ENCODE data around the gene CFAP70. TPM values are rescaled to one million over a fixed set of nuclear protein-coding genes. Genes with fewer than 3 reads are reported as not detected.
"Not testable (repeated sequence)": the region's sequence is repeated elsewhere in the genome, so short reads cannot be mapped to it uniquely, and the experiment has no call there.

The CFAP70 gene
- total RNA-seq, 1 experiment from 2014 or later, result 1.5 TPM

DNA sequence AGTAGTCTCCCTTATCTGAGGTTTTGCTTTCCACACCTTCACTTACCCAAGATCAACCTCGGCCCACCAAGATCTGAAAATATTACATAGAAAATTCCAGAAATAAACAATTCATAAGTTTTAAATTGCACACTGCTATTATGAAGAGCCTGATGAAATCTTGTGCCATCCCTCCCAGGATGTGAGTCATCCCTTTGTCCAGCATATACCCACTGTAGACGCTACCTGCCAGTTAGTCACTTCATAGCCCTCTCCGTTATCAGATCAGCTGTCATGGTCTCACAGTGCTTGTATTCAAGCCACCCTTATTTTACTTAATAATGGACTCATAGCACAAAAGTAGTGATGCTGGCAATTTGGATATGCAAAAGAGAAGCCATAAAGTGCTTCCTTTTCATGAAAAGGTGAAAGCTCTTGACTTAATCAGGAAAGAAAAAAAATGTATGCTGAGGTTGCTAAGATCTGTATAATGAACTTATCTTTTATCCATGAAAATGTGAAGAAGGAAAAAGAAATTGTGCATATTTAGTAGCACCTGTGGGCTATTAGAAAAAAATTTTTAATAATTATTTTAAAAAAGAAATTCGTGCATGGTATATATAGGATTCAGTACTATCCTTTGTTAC, 96.4 kb downstream of the CFAP70 start:
- TF ChIP-seq, protein P1, sequence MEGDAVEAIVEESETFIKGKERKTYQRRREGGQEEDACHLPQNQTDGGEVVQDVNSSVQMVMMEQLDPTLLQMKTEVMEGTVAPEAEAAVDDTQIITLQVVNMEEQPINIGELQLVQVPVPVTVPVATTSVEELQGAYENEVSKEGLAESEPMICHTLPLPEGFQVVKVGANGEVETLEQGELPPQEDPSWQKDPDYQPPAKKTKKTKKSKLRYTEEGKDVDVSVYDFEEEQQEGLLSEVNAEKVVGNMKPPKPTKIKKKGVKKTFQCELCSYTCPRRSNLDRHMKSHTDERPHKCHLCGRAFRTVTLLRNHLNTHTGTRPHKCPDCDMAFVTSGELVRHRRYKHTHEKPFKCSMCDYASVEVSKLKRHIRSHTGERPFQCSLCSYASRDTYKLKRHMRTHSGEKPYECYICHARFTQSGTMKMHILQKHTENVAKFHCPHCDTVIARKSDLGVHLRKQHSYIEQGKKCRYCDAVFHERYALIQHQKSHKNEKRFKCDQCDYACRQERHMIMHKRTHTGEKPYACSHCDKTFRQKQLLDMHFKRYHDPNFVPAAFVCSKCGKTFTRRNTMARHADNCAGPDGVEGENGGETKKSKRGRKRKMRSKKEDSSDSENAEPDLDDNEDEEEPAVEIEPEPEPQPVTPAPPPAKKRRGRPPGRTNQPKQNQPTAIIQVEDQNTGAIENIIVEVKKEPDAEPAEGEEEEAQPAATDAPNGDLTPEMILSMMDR (IDR thresholded peaks at IDR 0.05; ENCODE audit: unreplicated experiment), result no peak
- ChIA-PET POLR2A (interaction anchor here (0.5 to 5.8 kb wide), 8 partner anchors 9 to 157 kb away, joined by 3 to 64 read pairs (median 6); partner anchors contain the start of genes ANXA7, CFAP70, DNAJC9 and MRPS16), CTCF (no interaction called here)
- TSS peak; percentile 97 for BruUV-seq (replicated peaks)
- no peaks in the 10 kb centered on the region for H3K27me3 Mint-ChIP-seq (ENCODE audit: insufficient read depth, unreplicated experiment)
- intact Hi-C loops (cut with micrococcal nuclease), result loop anchor here (5.0 kb wide), 2 partner anchors 150 to 235 kb away; partner anchors contain the start of genes ANXA7 and PPP3CB
- no peaks in the 10 kb centered on the region for H3K36me3 Mint-ChIP-seq (ENCODE audit: insufficient read depth, unreplicated experiment)
- peak; percentile 93 for DNase-seq (ENCODE audit: unreplicated experiment)
- peaks cover 16% of the 10 kb centered on the region for H3K4me1 Mint-ChIP-seq (ENCODE audit: insufficient read depth, unreplicated experiment)
- peak overlapping the region; percentile 100 for H3K27ac Mint-ChIP-seq (ENCODE audit: low read depth, unreplicated experiment)
- H3K4me3 Mint-ChIP-seq (ENCODE audit: unreplicated experiment), result peak overlapping the region; percentile 6
- H3K9me3 Mint-ChIP-seq (ENCODE audit: unreplicated experiment), result no peaks in the 10 kb centered on the region

DNA sequence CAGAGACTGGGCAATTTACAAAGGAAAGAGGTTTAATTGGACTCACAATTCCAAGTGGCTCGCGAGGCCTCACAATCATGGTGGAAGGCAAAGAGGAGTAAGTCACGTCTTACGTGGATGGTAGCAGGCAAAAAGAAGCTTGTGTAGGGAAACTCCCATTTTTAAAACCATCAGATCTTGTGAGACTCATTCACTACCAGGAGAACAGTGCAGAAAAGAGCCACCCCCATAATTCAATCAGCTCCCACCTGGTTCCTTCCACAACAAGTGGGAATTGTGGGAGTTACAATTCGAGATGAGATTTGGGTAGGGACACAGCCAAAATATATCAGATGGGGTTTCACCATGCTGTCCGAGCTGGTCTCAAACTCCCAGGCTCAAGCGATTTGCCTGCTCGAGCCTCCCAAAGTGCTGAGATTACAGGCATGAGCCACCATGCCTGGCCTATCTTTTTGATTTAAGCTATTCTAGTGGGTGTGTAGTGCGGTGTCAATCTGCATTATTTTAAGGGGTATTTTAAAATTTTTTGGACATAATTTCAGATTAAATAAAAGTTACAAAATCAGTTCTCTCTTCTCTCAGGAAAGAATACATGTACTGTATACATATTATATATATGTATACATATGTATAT, 97.2 kb downstream of the CFAP70 start:
- peak overlapping the region; percentile 100 for H3K27ac Mint-ChIP-seq (ENCODE audit: low read depth, unreplicated experiment)
- H3K9me3 Mint-ChIP-seq (ENCODE audit: unreplicated experiment), result no peaks in the 10 kb centered on the region
- peak overlapping the region; percentile 6 for H3K4me3 Mint-ChIP-seq (ENCODE audit: unreplicated experiment)
- DNase-seq (ENCODE audit: unreplicated experiment), result no peak
- H3K36me3 Mint-ChIP-seq (ENCODE audit: insufficient read depth, unreplicated experiment), result no peaks in the 10 kb centered on the region
- no peaks in the 10 kb centered on the region for H3K27me3 Mint-ChIP-seq (ENCODE audit: insufficient read depth, unreplicated experiment)
- ChIA-PET CTCF (interaction anchor here (0.6 kb wide), 1 partner anchor 110 kb away, joined by 5 read pairs; no protein-coding TSS in a partner anchor), POLR2A (interaction anchor here (0.5 to 5.8 kb wide), 5 partner anchors 9 to 152 kb away, joined by 3 to 64 read pairs (median 15); partner anchors contain the start of genes ANXA7, CFAP70, DNAJC9 and MRPS16)
- TF ChIP-seq, protein P1 (IDR thresholded peaks at IDR 0.05; ENCODE audit: unreplicated experiment), result no peak
- peaks cover 16% of the 10 kb centered on the region for H3K4me1 Mint-ChIP-seq (ENCODE audit: insufficient read depth, unreplicated experiment)
- BruUV-seq (replicated peaks), result TSS peak; percentile 87
- intact Hi-C loops (cut with micrococcal nuclease), result loop anchor here (5.0 kb wide), 2 partner anchors 151 to 236 kb away; partner anchors contain the start of genes ANXA7 and PPP3CB

GRCh38 chr10:73258612-73259011, 100.1 kb downstream of the CFAP70 start:
- H3K4me3 Mint-ChIP-seq (ENCODE audit: unreplicated experiment); H3K4me1 Mint-ChIP-seq (ENCODE audit: insufficient read depth, unreplicated experiment); intact Hi-C loops (cut with micrococcal nuclease); DNase-seq (ENCODE audit: unreplicated experiment); H3K9me3 Mint-ChIP-seq (ENCODE audit: unreplicated experiment); POLR2A ChIA-PET; H3K27me3 Mint-ChIP-seq (ENCODE audit: insufficient read depth, unreplicated experiment); BruUV-seq (replicated peaks); H3K27ac Mint-ChIP-seq (ENCODE audit: low read depth, unreplicated experiment); H3K36me3 Mint-ChIP-seq (ENCODE audit: insufficient read depth, unreplicated experiment); CTCF ChIA-PET: not testable (repeated sequence)

DNA sequence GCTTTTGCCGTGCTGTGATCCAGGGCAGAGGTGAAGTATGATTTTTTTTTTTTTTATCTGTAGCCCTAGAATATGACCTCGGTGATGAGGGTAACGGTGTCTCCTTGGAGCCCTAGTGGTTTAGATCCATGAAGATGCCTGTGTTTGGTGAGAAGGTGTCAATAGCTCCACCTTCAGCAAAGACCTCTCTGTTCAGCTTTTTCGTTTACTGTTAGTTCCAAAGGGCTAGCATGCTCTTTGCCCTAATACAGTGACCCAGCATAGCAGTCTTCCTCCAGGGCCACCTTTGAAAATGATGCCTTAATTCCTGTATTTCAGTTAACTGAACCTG, 105.5 kb downstream of the CFAP70 start:
- H3K36me3 Mint-ChIP-seq (ENCODE audit: insufficient read depth, unreplicated experiment), result peaks cover 40% of the 10 kb centered on the region
- BruUV-seq (replicated peaks), result no TSS peak
- no peak for DNase-seq (ENCODE audit: unreplicated experiment)
- peak overlapping the region; percentile 94 for H3K27ac Mint-ChIP-seq (ENCODE audit: low read depth, unreplicated experiment)
- ChIA-PET CTCF (interaction anchor here (0.5 to 1.5 kb wide), 3 partner anchors 10 to 960 kb away, joined by 3 to 8 read pairs (median 4); no protein-coding TSS in a partner anchor), POLR2A (interaction anchor here (0.6 to 3.7 kb wide), 25 partner anchors 9 to 997 kb away, joined by 3 to 56 read pairs (median 4); partner anchors contain the start of genes ANXA7, CFAP70, ECD and FAM149B1)
- H3K27me3 Mint-ChIP-seq (ENCODE audit: insufficient read depth, unreplicated experiment), result no peaks in the 10 kb centered on the region
- peak overlapping the region; percentile 90 for H3K4me3 Mint-ChIP-seq (ENCODE audit: unreplicated experiment)
- no peaks in the 10 kb centered on the region for H3K9me3 Mint-ChIP-seq (ENCODE audit: unreplicated experiment)
- TF ChIP-seq, protein P1 (IDR thresholded peaks at IDR 0.05; ENCODE audit: unreplicated experiment), result no peak
- peaks cover 9% of the 10 kb centered on the region for H3K4me1 Mint-ChIP-seq (ENCODE audit: insufficient read depth, unreplicated experiment)
- intact Hi-C loops (cut with micrococcal nuclease), result no loop called here

Measured in MCF 10A (cell line).